HUES64 (cell line): ENCODE measurements around the gene NF1.
A peak's percentile ranks its signal among the peaks of the same experiment; 100 is the strongest.
"Not testable (repeated sequence)": the region's sequence is repeated elsewhere in the genome, so short reads cannot be mapped to it uniquely, and the experiment has no call there.

ENCODE experiments used
- H3K27ac ChIP-seq: 2 replicates; pipeline ENCODE4 v1.7.0; 2013; ENCODE audit warnings: low read depth, low read length, inconsistent platforms
- H3K27me3 ChIP-seq: 2 replicates; pipeline ENCODE4 v1.6.1; 2013; ENCODE audit warnings: mild to moderate bottlenecking, low read length; ENCODE audit not compliant: insufficient read depth
- H3K36me3 ChIP-seq: 2 replicates; pipeline ENCODE4 v1.6.1; 2013; ENCODE audit warnings: mild to moderate bottlenecking, low read length; ENCODE audit not compliant: insufficient read depth
- H3K4me1 ChIP-seq: 2 replicates; pipeline ENCODE4 v1.6.1; 2013; ENCODE audit warnings: mild to moderate bottlenecking, low read length, moderate library complexity; ENCODE audit not compliant: insufficient read depth
- H3K4me3 ChIP-seq: 2 replicates; pipeline ENCODE4 v1.5.1; 2013; ENCODE audit warnings: mild to moderate bottlenecking, low read length, moderate library complexity
- H3K9ac ChIP-seq: 2 replicates; pipeline ENCODE4 v1.6.1; 2013; ENCODE audit warnings: mild to moderate bottlenecking, low read depth, low read length
- H3K9me3 ChIP-seq: 2 replicates; pipeline ENCODE4 v1.6.1; 2013; ENCODE audit warnings: low read depth, low read length; ENCODE audit not compliant: insufficient read depth
- WGBS: fragments of 150-250, 120-280 bp; methylation state at CpG from one replicate; pipeline ENCODE4 v1.1.7; 2013; ENCODE audit warnings: missing lambda C conversion rate; 5-methylcytosine and 5-hydroxymethylcytosine counted together

The NF1 gene

GRCh38 chr17:31378638-31379037 is 283.9 kb downstream of the NF1 start:
- Histone ChIP-seq H3K9ac (no peak overlapping the region), H3K4me3 (no peak overlapping the region), H3K9me3 (no peaks in the 10 kb centered on the region), H3K36me3 (peaks cover 9% of the 10 kb centered on the region), H3K27ac (no peak overlapping the region), H3K27me3 (no peaks in the 10 kb centered on the region), H3K4me1 (peaks cover 8% of the 10 kb centered on the region)

DNA sequence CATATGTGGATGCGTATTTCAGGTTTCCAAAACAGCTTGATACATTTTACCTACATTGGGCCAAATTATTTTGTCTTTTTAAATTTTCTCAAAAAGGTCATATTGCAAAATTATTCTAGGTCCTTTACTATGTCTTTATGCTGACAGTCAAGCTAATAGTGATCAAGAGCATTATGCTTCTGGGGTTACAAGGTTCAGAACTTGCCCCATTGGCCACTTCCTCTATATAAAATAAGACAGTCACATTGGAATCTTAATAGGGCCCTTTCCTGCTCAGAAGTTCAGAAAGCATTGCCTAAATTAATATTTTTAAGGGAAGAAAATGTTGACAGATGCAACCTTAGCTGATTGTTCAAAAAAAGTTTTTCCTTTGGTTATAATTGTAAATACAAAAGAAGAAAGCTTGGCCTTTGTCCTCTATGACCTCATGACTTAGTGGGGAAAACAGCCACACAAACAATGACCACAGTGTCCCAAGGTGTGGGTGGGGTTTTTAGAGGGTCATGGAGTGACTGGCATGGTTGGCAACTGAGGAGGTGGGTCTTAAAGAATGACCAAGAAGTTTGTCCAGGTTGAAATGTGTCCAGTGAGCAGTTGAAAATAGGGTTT is 284.9 kb downstream of the NF1 start:
- no peak overlapping the region for H3K9ac ChIP-seq
- H3K36me3 ChIP-seq, result no peaks in the 10 kb centered on the region; the same call in 1 of the 2 replicates
- WGBS, result 100% methylated on average over 1 of the region's 1 CpG
- H3K9me3 ChIP-seq, result no peaks in the 10 kb centered on the region
- H3K27ac ChIP-seq, result no peak overlapping the region
- no peaks in the 10 kb centered on the region for H3K27me3 ChIP-seq
- no peak overlapping the region for H3K4me3 ChIP-seq
- H3K4me1 ChIP-seq, result peaks cover 8% of the 10 kb centered on the region

DNA sequence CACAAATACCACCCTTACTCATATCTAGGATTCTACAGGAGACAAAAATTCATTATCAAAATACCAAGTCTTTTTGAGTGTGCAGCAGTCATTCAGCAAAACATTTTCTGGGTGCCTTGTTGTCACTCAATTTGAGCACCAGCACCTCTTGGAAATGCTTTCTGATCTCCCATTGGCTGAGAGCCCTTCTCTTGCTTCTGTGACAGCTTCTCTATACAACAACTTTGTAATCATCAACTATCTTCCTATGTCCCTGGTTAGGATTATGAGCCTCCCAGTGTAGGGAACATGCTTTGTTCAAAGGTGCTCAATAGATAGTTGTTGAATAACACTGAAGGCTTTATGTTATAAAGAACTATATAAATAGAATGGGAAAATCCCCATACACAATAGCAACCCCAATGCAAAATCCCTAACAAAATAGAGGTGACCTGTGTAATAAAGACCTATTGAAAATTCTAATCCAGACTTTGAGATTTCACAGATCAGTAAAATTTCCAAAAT is 286.4 kb downstream of the NF1 start:
- Histone ChIP-seq H3K27me3 (no peaks in the 10 kb centered on the region), H3K36me3 (no peaks in the 10 kb centered on the region), H3K4me1 (peaks cover 8% of the 10 kb centered on the region), H3K9ac (no peak overlapping the region), H3K4me3 (no peak overlapping the region), H3K9me3 (no peaks in the 10 kb centered on the region), H3K27ac (no peak overlapping the region)

GRCh38 chr17:31382668-31383275 is 288.0 kb downstream of the NF1 start:
- H3K9me3 ChIP-seq, H3K27me3 ChIP-seq, H3K36me3 ChIP-seq, H3K9ac ChIP-seq, H3K4me3 ChIP-seq, H3K4me1 ChIP-seq, H3K27ac ChIP-seq: not testable (repeated sequence)
- WGBS, result 95% methylated on average over 11 of the region's 11 CpGs

DNA sequence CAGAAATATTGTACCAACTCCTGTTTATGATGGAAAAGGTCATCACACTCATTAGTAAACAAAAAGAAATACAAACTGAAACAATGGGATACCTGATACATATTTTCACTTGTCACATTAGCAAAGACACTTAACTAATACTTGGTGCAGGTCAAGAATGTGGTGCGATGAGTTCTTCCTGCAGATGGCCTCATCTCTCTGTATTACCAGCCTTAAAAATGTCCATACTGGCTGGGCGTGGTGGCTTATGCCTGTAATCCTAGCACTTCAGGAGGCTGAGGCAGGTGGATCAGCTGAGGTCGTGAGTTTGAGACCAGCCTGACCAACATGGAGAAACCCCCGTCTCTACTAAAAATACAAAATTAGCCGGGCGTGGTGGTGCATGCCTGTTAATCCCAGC is 288.7 kb downstream of the NF1 start:
- 90% methylated on average over 6 of the region's 6 CpGs for WGBS
- not testable (repeated sequence) for H3K27me3 ChIP-seq

GRCh38 chr17:31385428-31386285 is 290.9 kb downstream of the NF1 start:
- no peak overlapping the region for H3K4me3 ChIP-seq
- no peak overlapping the region for H3K27ac ChIP-seq
- peaks cover 12% of the 10 kb centered on the region for H3K27me3 ChIP-seq
- no peaks in the 10 kb centered on the region for H3K36me3 ChIP-seq
- 93% methylated on average over 7 of the region's 7 CpGs for WGBS
- no peak overlapping the region for H3K9ac ChIP-seq
- H3K9me3 ChIP-seq, result no peaks in the 10 kb centered on the region
- H3K4me1 ChIP-seq, result peaks cover 7% of the 10 kb centered on the region; the same call in 1 of the 2 replicates

More for the DNA sequence above, 288.7 kb downstream of the NF1 start:
- not testable (repeated sequence) for H3K27ac ChIP-seq, H3K36me3 ChIP-seq, H3K4me1 ChIP-seq, H3K4me3 ChIP-seq, H3K9ac ChIP-seq, H3K9me3 ChIP-seq

DNA sequence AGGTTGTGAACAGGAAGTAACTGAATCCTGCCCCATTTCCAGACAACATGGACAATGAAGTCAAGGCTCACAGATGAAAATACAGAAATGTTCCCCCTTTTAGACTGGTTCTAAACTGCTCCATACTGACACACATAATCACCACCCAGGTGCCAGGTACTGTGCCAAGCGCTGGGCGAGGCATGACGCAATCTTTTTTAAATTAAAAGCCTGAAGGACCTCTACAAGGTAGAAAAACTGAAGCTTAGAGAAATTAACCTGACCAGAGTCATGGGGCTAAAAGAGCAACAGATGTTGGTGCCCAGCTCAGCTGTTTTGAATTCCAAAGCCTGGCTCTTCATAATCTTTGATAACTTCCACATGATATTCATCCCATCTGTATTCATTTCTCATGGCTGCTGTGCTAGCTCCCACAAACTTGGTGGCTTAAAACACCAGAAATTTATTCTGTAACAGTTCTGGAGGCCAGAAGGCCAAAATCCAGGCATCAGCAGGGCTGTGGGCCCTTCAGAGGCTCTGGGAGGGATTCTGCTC is 291.8 kb downstream of the NF1 start:
- 93% methylated on average over 3 of the region's 3 CpGs for WGBS
- Histone ChIP-seq H3K9me3 (no peaks in the 10 kb centered on the region), H3K36me3 (no peaks in the 10 kb centered on the region), H3K27me3 (peaks cover 19% of the 10 kb centered on the region), H3K4me1 (peaks cover 7% of the 10 kb centered on the region; the same call in 1 of the 2 replicates), H3K4me3 (no peak overlapping the region), H3K27ac (no peak overlapping the region), H3K9ac (no peak overlapping the region)

DNA sequence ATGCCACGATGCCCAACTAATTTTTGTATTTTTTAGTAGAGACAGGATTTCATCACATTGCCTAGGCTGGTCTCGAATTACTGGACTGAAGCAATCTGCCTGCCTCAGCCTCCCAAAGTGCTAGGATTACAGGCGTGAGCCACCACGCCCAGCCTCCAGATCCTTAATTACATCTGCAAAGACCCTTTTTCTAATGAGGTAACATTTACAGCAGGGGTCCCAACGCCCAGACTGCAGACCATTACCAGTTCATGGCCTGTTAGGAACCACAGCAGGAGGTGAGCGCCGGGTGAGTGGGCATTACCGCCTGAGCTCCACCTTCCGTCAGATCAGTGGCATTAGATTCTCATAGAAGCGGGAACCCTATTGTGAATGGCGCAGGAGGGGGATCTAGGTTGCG is 292.7 kb downstream of the NF1 start:
- H3K9me3 ChIP-seq, result no peaks in the 10 kb centered on the region
- no peak overlapping the region for H3K4me3 ChIP-seq
- H3K4me1 ChIP-seq, result peaks cover 7% of the 10 kb centered on the region; the same call in 1 of the 2 replicates
- H3K27ac ChIP-seq, result no peak overlapping the region
- H3K27me3 ChIP-seq, result peaks cover 26% of the 10 kb centered on the region
- H3K36me3 ChIP-seq, result no peaks in the 10 kb centered on the region
- H3K9ac ChIP-seq, result no peak overlapping the region
- WGBS, result 86% methylated on average over 12 of the region's 12 CpGs

- Histone ChIP-seq H3K27ac (no peak overlapping the region), H3K4me1 (peaks cover 7% of the 10 kb centered on the region; the same call in 1 of the 2 replicates), H3K9ac (no peak overlapping the region), H3K36me3 (no peaks in the 10 kb centered on the region), H3K4me3 (no peak overlapping the region), H3K9me3 (no peaks in the 10 kb centered on the region), H3K27me3 (peaks cover 35% of the 10 kb centered on the region)
- 95% methylated on average over 2 of the region's 2 CpGs for WGBS
These were observed 293.6 kb downstream of the NF1 start for GRCh38 chr17:31388351-31388750.

GRCh38 chr17:31388770-31389656 is 294.2 kb downstream of the NF1 start:
- H3K4me1 ChIP-seq, result peaks cover 7% of the 10 kb centered on the region; the same call in 1 of the 2 replicates
- peaks cover 38% of the 10 kb centered on the region for H3K27me3 ChIP-seq
- 69% methylated on average over 18 of the region's 18 CpGs for WGBS
- H3K9ac ChIP-seq, result no peak overlapping the region
- no peak overlapping the region for H3K27ac ChIP-seq
- no peaks in the 10 kb centered on the region for H3K9me3 ChIP-seq
- H3K4me3 ChIP-seq, result peak overlapping the region; percentile 26; the same call in 1 of the 2 replicates
- no peaks in the 10 kb centered on the region for H3K36me3 ChIP-seq
